ENCODE data around the gene RFX8.
"Not testable (repeated sequence)": the region's sequence is repeated elsewhere in the genome, so short reads cannot be mapped to it uniquely, and the experiment has no call there.

RFX8 gene

GRCh38 chr2:101356521-101356920 is 118.4 kb downstream of the RFX8 start:
- DNase-seq (ENCODE audit: low read depth), result no peak
- no peak overlapping the region for H3K4me3 ChIP-seq (ENCODE audit: low read depth, low read length)
- TF ChIP-seq, protein P1, sequence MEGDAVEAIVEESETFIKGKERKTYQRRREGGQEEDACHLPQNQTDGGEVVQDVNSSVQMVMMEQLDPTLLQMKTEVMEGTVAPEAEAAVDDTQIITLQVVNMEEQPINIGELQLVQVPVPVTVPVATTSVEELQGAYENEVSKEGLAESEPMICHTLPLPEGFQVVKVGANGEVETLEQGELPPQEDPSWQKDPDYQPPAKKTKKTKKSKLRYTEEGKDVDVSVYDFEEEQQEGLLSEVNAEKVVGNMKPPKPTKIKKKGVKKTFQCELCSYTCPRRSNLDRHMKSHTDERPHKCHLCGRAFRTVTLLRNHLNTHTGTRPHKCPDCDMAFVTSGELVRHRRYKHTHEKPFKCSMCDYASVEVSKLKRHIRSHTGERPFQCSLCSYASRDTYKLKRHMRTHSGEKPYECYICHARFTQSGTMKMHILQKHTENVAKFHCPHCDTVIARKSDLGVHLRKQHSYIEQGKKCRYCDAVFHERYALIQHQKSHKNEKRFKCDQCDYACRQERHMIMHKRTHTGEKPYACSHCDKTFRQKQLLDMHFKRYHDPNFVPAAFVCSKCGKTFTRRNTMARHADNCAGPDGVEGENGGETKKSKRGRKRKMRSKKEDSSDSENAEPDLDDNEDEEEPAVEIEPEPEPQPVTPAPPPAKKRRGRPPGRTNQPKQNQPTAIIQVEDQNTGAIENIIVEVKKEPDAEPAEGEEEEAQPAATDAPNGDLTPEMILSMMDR (IDR thresholded peaks at IDR 0.05; ENCODE audit: insufficient read depth, low read depth, low read length, missing control alignments), result no peak

GRCh38 chr2:101356055-101356454 is 118.9 kb downstream of the RFX8 start:
- TF ChIP-seq, protein P1 (IDR thresholded peaks at IDR 0.05; ENCODE audit: insufficient read depth, low read depth, low read length, missing control alignments), result no peak

DNA sequence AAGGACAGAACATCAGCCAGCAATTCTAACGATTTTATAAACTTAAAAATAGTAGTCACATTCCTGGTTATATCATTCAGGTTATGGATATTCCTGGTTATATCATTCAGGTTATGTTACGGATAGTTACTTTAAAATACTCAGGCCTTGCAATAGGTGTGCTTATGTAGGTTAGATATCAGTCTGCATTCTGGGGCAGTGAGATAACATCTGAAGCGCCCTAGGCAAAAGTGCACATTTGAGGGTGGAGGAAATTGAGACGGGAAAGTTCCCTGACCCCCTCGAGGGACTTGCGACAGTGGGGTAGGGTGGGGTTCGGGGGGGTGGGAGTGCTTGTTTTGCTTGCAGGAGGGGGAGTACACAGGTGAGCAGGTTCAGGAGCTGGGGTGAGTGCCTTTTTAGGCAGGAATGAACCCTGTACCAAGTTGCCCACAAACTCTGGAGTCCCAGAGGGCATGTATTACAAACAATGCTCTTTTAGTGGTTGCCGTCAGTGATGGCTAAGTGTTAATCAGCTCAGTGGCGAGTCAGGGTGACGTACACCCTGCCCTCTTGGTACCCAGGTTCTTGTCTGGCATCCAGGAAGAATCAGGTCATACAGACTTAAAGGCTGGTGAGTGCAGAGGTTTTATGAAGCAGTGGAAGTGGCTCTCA is 119.4 kb downstream of the RFX8 start:
- TF ChIP-seq, protein P1 (IDR thresholded peaks at IDR 0.05; ENCODE audit: insufficient read depth, low read depth, low read length, missing control alignments), result no peak
- no peak overlapping the region for H3K4me3 ChIP-seq (ENCODE audit: low read depth, low read length)
- no peak for DNase-seq (ENCODE audit: low read depth)

More at GRCh38 chr2:101356055-101356454, 118.9 kb downstream of the RFX8 start:
- H3K4me3 ChIP-seq (ENCODE audit: low read depth, low read length), result no peak overlapping the region
- DNase-seq (ENCODE audit: low read depth), result no peak

DNA sequence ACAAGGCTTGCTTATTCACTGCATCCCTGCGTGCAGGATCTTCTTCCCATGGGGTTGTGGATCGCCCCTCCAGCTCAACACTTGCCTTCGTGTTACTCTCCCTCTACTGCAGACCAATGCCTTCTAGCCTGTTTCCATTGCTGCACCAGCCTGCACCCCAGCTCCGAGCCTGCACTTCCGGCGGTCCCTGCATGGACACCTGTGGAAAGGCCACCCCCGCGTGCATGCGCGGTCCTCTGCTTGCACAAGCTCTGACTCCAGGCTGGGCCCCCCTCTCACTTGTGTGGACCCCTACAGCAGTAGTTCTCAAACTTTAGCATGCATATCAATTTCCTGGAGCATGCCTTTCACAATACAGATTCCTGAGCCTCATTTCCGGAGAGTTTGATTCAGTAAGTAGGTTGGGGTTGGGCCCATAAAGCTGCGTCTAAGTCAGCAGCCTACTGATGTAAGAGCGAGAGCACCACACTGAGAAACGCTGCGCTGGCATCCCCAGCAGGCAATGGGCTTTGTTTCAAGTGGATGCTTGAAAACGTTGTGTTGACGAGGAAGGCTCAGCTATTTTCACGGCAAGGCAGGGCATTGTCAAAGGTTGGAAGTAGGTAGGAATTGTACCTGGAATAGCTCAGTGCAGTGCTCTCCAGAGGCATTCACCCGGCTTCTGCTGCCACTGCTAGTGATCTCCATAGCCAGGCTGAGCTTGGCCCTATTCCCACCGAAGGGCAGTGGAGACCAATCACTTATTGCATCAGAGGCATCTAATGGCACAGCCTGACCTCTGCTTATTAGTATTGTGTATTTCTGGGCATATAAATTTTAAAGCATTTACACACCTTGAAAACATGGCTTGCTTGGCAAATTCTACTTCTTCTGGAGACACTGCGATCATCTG is 120.2 kb downstream of the RFX8 start:
- DNase-seq (ENCODE audit: low read depth), result no peak

GRCh38 chr2:101352631-101353030 is 122.3 kb downstream of the RFX8 start:
- not testable (repeated sequence) for DNase-seq (ENCODE audit: low read depth)

More for the DNA sequence above, 120.2 kb downstream of the RFX8 start:
- no peak overlapping the region for H3K4me3 ChIP-seq (ENCODE audit: low read depth, low read length)
- TF ChIP-seq, protein P1 (IDR thresholded peaks at IDR 0.05; ENCODE audit: insufficient read depth, low read depth, low read length, missing control alignments), result no peak

DNA sequence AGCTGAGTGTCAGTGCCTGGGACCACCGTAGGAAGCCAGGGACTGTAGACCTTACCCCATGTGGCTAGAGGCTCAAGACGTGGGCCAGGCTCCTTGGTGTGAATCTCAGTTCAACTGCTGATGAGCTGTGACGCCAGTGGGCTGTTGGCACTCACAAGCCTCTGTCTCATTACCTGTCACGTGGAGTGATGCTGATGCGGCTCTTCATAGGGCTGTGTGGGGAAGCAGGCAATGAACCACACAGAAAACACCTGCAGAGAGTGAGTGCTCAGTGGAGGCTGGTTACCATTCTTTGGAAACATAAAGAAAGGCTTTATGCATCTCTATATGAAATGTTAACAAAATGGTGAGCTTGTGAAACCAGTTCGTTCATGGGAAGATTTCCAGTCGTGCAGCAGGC is 123.7 kb downstream of the RFX8 start:
- TF ChIP-seq, protein P1 (IDR thresholded peaks at IDR 0.05; ENCODE audit: insufficient read depth, low read depth, low read length, missing control alignments), result no peak
- DNase-seq (ENCODE audit: low read depth), result no peak
- no peak overlapping the region for H3K4me3 ChIP-seq (ENCODE audit: low read depth, low read length)

More at GRCh38 chr2:101352631-101353030, 122.3 kb downstream of the RFX8 start:
- H3K4me3 ChIP-seq (ENCODE audit: low read depth, low read length), result not testable (repeated sequence)

- DNase-seq (ENCODE audit: low read depth), result no peak
Measured at GRCh38 chr2:101349893-101350662, 124.8 kb downstream of the RFX8 start.

More at GRCh38 chr2:101349893-101350662, 124.8 kb downstream of the RFX8 start:
- H3K4me3 ChIP-seq (ENCODE audit: low read depth, low read length), result no peak overlapping the region
- TF ChIP-seq, protein P1 (IDR thresholded peaks at IDR 0.05; ENCODE audit: insufficient read depth, low read depth, low read length, missing control alignments), result no peak

Measured in GM12865 (cell line).